Natural killer cell (primary cell): ENCODE measurements around the gene MCEE. TPM values are rescaled to one million over a fixed set of nuclear protein-coding genes. Genes with fewer than 3 reads are reported as not detected.

ENCODE experiments used
- ATAC-seq, 3 donors: fragments of 150-1000 bp in 2 of 3; fragments of 200-7000 bp in 1 of 3; cut with Tn5 transposase; 1 replicate in 1 of 3; 2 replicates in 2 of 3; pipeline ENCODE4 v1.10.0; 2021; ENCODE audit warnings: mild to moderate bottlenecking in 2 of 3, moderate library complexity in 2 of 3
- DNase-seq, 2 donors: peaks; one replicate each; pipeline versions ENCODE4 v3.0.0 to v3.0.0-alpha.2; 2013 to 2021; ENCODE audit warnings: mixed read lengths in 1 of 2
- H3K27ac ChIP-seq: one replicate; pipeline ENCODE4 v1.5.1; 2013; ENCODE audit warnings: mild to moderate bottlenecking, low read length
- H3K27me3 ChIP-seq: one replicate; pipeline ENCODE4 v1.6.1; 2013; ENCODE audit warnings: low read length; ENCODE audit not compliant: control insufficient read depth, insufficient read depth
- H3K36me3 ChIP-seq: one replicate; pipeline ENCODE4 v1.6.1; 2013; ENCODE audit warnings: low read length; ENCODE audit not compliant: control insufficient read depth, insufficient read depth
- H3K4me1 ChIP-seq: one replicate; pipeline ENCODE4 v1.6.1; 2013; ENCODE audit warnings: low read length; ENCODE audit not compliant: control insufficient read depth, insufficient read depth
- H3K4me3 ChIP-seq: one replicate; pipeline ENCODE4 v1.5.1; 2013; ENCODE audit warnings: low read length
- H3K9me3 ChIP-seq: one replicate; pipeline ENCODE4 v1.6.1; 2013; ENCODE audit warnings: low read length; ENCODE audit not compliant: control insufficient read depth, insufficient read depth
- H3K27ac Mint-ChIP-seq, 2 donors: one replicate each; pipeline ENCODE4 v1.8.0; 2022; ENCODE audit warnings: mild to moderate bottlenecking in 2 of 2, mixed read lengths in 2 of 2, moderate library complexity in 1 of 2
- H3K27me3 Mint-ChIP-seq, 2 donors: one replicate each; pipeline ENCODE4 v1.8.0; 2022; ENCODE audit warnings: low read depth in 2 of 2, mixed read lengths in 2 of 2
- H3K36me3 Mint-ChIP-seq: one replicate; pipeline ENCODE4 v1.8.0; 2022; ENCODE audit warnings: mixed read lengths
- H3K4me1 Mint-ChIP-seq, 2 donors: one replicate each; pipeline ENCODE4 v1.8.0; 2022; ENCODE audit warnings: mixed read lengths in 2 of 2
- H3K4me3 Mint-ChIP-seq: one replicate; pipeline ENCODE4 v1.8.0; 2022; ENCODE audit warnings: mild to moderate bottlenecking, moderate library complexity, mixed read lengths
- H3K9me3 Mint-ChIP-seq, 2 donors: one replicate each; pipeline ENCODE4 v1.8.0; 2022; ENCODE audit warnings: mixed read lengths in 2 of 2
- WGBS: methylation state at CpG from one replicate; pipeline ENCODE4 v1.1.7; 2013; ENCODE audit warnings: missing lambda C conversion rate; ENCODE audit not compliant: insufficient coverage; 5-methylcytosine and 5-hydroxymethylcytosine counted together
- intact Hi-C: fragments of 100-400 bp; cut with micrococcal nuclease; formaldehyde crosslinking; loops from one replicate; pipeline ENCODE4 v1.14.2; 2022
- total RNA-seq, 4 donors: library from RNA; stranded (reverse); fragments of 120-200 nt in 1 of 4; gene quantifications; one replicate each; pipeline versions ENCODE4 v1.2.3 to v1.2.4, GENCODE V29; 2013 to 2022
- TF ChIP-seq, protein P1 (sequence below): fragments of 200-600 bp; IDR thresholded peaks from one replicate; pipeline ENCODE4 v1.8.0; 2022; ENCODE audit warnings: antibody characterized with exemption

MCEE gene
- total RNA-seq, 3 donors from 2014 or later (not counting 1 experiment from before 2014, with no cell fraction given), result 8.4 to 10.4 (median 8.7) TPM

GRCh38 chr2:71125506-71126294 is 4.3 kb downstream of the MCEE start:
- TF ChIP-seq, protein P1, sequence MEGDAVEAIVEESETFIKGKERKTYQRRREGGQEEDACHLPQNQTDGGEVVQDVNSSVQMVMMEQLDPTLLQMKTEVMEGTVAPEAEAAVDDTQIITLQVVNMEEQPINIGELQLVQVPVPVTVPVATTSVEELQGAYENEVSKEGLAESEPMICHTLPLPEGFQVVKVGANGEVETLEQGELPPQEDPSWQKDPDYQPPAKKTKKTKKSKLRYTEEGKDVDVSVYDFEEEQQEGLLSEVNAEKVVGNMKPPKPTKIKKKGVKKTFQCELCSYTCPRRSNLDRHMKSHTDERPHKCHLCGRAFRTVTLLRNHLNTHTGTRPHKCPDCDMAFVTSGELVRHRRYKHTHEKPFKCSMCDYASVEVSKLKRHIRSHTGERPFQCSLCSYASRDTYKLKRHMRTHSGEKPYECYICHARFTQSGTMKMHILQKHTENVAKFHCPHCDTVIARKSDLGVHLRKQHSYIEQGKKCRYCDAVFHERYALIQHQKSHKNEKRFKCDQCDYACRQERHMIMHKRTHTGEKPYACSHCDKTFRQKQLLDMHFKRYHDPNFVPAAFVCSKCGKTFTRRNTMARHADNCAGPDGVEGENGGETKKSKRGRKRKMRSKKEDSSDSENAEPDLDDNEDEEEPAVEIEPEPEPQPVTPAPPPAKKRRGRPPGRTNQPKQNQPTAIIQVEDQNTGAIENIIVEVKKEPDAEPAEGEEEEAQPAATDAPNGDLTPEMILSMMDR, result no peak
- WGBS, result 99% methylated on average over 7 of the region's 7 CpGs
- Mint-ChIP-seq H3K27me3 (no peaks in the 10 kb centered on the region), H3K27ac (no peak overlapping the region), H3K4me3 (no peak overlapping the region), H3K9me3 (no peaks in the 10 kb centered on the region), H3K36me3 (no peaks in the 10 kb centered on the region), H3K4me1 (peaks cover 8 to 13% of the 10 kb centered on the region in 2 donors)
- intact Hi-C loops, result no loop called here
- peaks cover 10% of the 10 kb centered on the region for H3K4me1 ChIP-seq
- peaks cover 5% of the 10 kb centered on the region for H3K36me3 ChIP-seq
- H3K9me3 ChIP-seq, result no peaks in the 10 kb centered on the region
- ATAC-seq, result no peak
- H3K27ac ChIP-seq, result no peak overlapping the region
- H3K4me3 ChIP-seq, result no peak overlapping the region
- DNase-seq, result no peak
- no peaks in the 10 kb centered on the region for H3K27me3 ChIP-seq

DNA sequence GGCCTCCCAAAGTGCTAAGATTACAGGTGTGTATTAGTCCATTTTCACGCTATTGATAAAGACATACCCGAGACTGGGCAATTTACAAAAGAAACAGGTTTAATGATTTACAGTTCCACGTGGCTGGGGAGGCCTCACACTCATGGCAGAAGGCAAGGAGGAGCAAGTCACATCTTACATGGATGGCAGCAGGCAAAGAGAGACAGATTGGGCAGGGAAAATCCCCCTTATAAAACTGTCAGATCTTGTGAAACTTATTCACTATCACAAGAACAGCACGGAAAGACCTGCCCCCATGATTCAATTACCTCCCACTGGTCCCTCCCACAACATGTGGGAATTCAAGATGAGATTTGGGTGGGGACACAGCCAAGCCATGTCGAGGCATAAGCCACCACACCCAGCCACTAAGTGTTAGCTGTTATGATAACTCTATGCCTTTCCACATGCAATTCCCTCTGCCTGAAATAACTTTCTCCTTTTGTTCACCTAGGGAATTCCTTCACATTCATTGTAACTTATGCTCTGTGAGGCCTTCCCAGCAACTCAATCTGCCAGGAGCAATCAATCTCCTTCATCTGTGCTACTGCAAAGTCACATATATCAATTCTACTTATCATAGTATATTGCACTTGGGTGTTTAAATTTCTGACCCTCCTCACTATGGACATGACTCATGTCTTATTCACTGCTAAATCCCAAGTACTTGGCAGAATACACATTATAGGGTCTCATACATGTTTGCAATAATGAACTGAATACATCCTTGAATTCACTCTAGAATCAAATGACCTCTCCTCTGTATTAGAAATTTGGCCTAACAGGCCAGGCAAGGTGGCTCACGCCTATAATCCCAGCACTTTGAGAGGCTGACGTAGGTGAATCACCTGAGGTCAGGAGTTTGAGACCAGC is 7.4 kb downstream of the MCEE start:
- peaks cover 14% of the 10 kb centered on the region for H3K36me3 ChIP-seq
- 95% methylated on average over 7 of the region's 7 CpGs for WGBS
- Mint-ChIP-seq H3K4me1 (no peaks in the 10 kb centered on the region), H3K27me3 (no peaks in the 10 kb centered on the region), H3K27ac (no peak overlapping the region), H3K36me3 (no peaks in the 10 kb centered on the region), H3K9me3 (no peaks in the 10 kb centered on the region), H3K4me3 (no peak overlapping the region)
- H3K9me3 ChIP-seq, result no peaks in the 10 kb centered on the region
- H3K4me1 ChIP-seq, result no peaks in the 10 kb centered on the region
- intact Hi-C loops, result no loop called here
- DNase-seq (no peak), ATAC-seq (no peak)
- no peak overlapping the region for H3K4me3 ChIP-seq
- TF ChIP-seq, protein P1, result no peak
- no peak overlapping the region for H3K27ac ChIP-seq
- no peaks in the 10 kb centered on the region for H3K27me3 ChIP-seq

DNA sequence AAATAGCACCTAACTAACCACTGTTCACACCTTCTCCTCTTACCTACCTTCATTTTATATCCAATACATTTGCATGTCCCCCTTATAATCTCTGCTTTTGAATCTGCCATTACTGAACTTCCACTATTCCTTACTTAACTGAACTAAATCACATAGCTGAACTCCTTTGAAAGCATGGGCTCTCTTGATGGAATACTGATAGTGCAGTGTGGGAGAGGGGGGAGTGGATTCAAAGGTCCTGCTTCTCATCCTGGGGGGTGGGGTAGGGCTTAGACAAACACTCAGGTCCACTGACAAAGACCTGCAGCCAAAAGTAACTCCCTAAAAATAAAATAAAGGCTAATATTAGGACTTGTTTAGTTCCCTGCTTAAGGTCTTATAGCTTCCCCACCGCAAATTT is 8.6 kb downstream of the MCEE start:
- WGBS, result 83% methylated on average over 1 of the region's 1 CpG
- Histone ChIP-seq H3K9me3 (no peaks in the 10 kb centered on the region), H3K4me3 (no peak overlapping the region), H3K36me3 (peaks cover 16% of the 10 kb centered on the region), H3K27ac (no peak overlapping the region), H3K27me3 (no peaks in the 10 kb centered on the region), H3K4me1 (no peaks in the 10 kb centered on the region)
- Mint-ChIP-seq H3K4me3 (no peak overlapping the region), H3K9me3 (no peaks in the 10 kb centered on the region), H3K27ac (no peak overlapping the region), H3K36me3 (no peaks in the 10 kb centered on the region), H3K4me1 (no peaks in the 10 kb centered on the region), H3K27me3 (no peaks in the 10 kb centered on the region)
- DNase-seq (no peak), ATAC-seq (no peak)
- intact Hi-C loops, result no loop called here
- TF ChIP-seq, protein P1, result no peak
